HepG2 (cell line): ENCODE measurements around the gene ZDHHC14. TPM values are rescaled to one million over a fixed set of nuclear protein-coding genes. Genes with fewer than 3 reads are reported as not detected.

ENCODE experiments used
- ATAC-seq: fragments of 200-7000 bp; cut with Tn5 transposase; 3 replicates; pipeline ENCODE4 v1.9.1; 2020; ENCODE audit warnings: mild to moderate bottlenecking, moderate library complexity
- BruUV-seq: library from RNA; stranded (reverse); fragments of 400-500 nt; replicated peaks from 2 replicates; lab custom pipeline; 2021; lab: Mats Ljungman, UMichigan
- CTCF ChIA-PET: fragments of 300-600 bp; formaldehyde crosslinking; extraction: SDS; loops from one replicate; lab custom pipeline; 2021; ENCODE audit warnings: low total read pairs, inconsistent platforms, low intra/inter-chr PET ratio; lab: Yijun Ruan, JAX
- POLR2A ChIA-PET: fragments of 350-600 bp; sonication (Branson Sonifier 250); formaldehyde crosslinking; loops from one replicate; lab custom pipeline; 2020; ENCODE audit warnings: antibody characterized with exemption, inconsistent platforms; lab: Yijun Ruan, JAX
- DNase-seq: peaks from one replicate; pipeline ENCODE4 v3.0.0-alpha.2; 2015; ENCODE audit warnings: low spot score
- FAIRE-seq: peaks from 3 replicates; lab custom pipeline; 2011; peaks lifted over from hg19 to GRCh38; lab: Jason Lieb, UNC
- H2AFZ ChIP-seq: one replicate; pipeline ENCODE4 v1.6.1; 2011; ENCODE audit warnings: low read length, inconsistent platforms
- H3K27ac ChIP-seq: fragments of 300-600 bp; 3 replicates; pipeline ENCODE4 v1.8.0; 2011; ENCODE audit warnings: mixed run types, mild to moderate bottlenecking, mixed read lengths, low read length, inconsistent platforms; ENCODE audit not compliant: insufficient read depth; ENCODE audit errors: extremely low read length
- H3K27me3 ChIP-seq, 2 experiments: fragments of 200-600 bp in 1 of 2; 2 replicates in 1 of 2; 3 replicates in 1 of 2; pipeline versions ENCODE4 v1.6.0 to v1.8.0; 2011; ENCODE audit warnings: low read length in 2 of 2, mild to moderate bottlenecking in 2 of 2, moderate library complexity in 2 of 2, inconsistent platforms in 1 of 2; ENCODE audit not compliant: insufficient read depth in 2 of 2, control insufficient read depth in 1 of 2
- H3K36me3 ChIP-seq, 2 experiments: fragments of 200-600 bp in 1 of 2; replicated peaks in 1 of 2; 2 replicates in 1 of 2; 3 replicates in 1 of 2; pipeline versions ENCODE4 v1.5.1 to v1.8.0; 2011; ENCODE audit warnings: low read length in 2 of 2, inconsistent platforms in 1 of 2; ENCODE audit not compliant: insufficient read depth in 2 of 2, control insufficient read depth in 1 of 2
- H3K4me1 ChIP-seq: 2 replicates; pipeline ENCODE4 v1.5.1; 2012; ENCODE audit warnings: low read length, inconsistent platforms; ENCODE audit not compliant: insufficient read depth
- H3K4me2 ChIP-seq: 2 replicates; pipeline ENCODE4 v1.6.0; 2011; ENCODE audit warnings: low read depth, low read length, inconsistent platforms
- H3K4me3 ChIP-seq, 3 experiments: fragments of 200-600 bp in 1 of 3; sonication (generic), shearing (Covaris generic) in 1 of 3; replicated peaks in 1 of 3; 2 replicates each; pipeline ENCODE4 v1.5.1; 2011 to 2016; ENCODE audit warnings: low read length in 3 of 3, inconsistent platforms in 2 of 3, low read depth in 2 of 3, mild to moderate bottlenecking in 2 of 3, control low read depth in 1 of 3, mixed read lengths in 1 of 3; ENCODE audit not compliant: insufficient read depth in 1 of 3
- H3K79me2 ChIP-seq: one replicate; pipeline ENCODE4 v1.6.1; 2011; ENCODE audit warnings: low read length, inconsistent platforms; ENCODE audit not compliant: insufficient read depth
- H3K9ac ChIP-seq: 2 replicates; pipeline ENCODE4 v1.6.0; 2011; ENCODE audit warnings: mild to moderate bottlenecking, low read depth, low read length, inconsistent platforms; ENCODE audit not compliant: insufficient read depth
- H3K9me3 ChIP-seq: 2 replicates; pipeline ENCODE4 v1.5.1; 2012; ENCODE audit warnings: mild to moderate bottlenecking, low read length
- H4K20me1 ChIP-seq: 2 replicates; pipeline ENCODE4 v1.6.0; 2011; ENCODE audit warnings: inconsistent platforms, mild to moderate bottlenecking, low read length, moderate library complexity; ENCODE audit not compliant: insufficient read depth
- FOXO4 ChIP-seq: sonication (generic); formaldehyde crosslinking; conservative IDR thresholded peaks from 2 replicates; pipeline ENCODE4 v1.8.1; 2023; ENCODE audit warnings: missing genetic modification reagents
- GPBP1L1 ChIP-seq: sonication (generic); formaldehyde crosslinking; IDR thresholded peaks from 2 replicates; pipeline ENCODE4 v1.5.0; 2020; ENCODE audit warnings: mild to moderate bottlenecking, missing genetic modification reagents
- NCOA5 ChIP-seq: sonication (generic); formaldehyde crosslinking; IDR thresholded peaks from 2 replicates; pipeline ENCODE4 v1.4.0; 2020; ENCODE audit warnings: missing genetic modification reagents
- PCBP1 ChIP-seq: fragments of 200-400 bp; formaldehyde crosslinking; IDR thresholded peaks from 2 replicates; pipeline ENCODE4 v1.6.1; 2017; ENCODE audit warnings: mild to moderate bottlenecking, low read depth, low read length, borderline replicate concordance
- RFX3 ChIP-seq: IDR thresholded peaks from 2 replicates; pipeline ENCODE4 v1.6.1; 2016; ENCODE audit warnings: missing biosample characterization, missing genetic modification reagents
- SATB2 ChIP-seq: sonication (generic); formaldehyde crosslinking; IDR thresholded peaks from 2 replicates; pipeline ENCODE4 v1.5.0; 2020; ENCODE audit warnings: missing genetic modification reagents
- SKI ChIP-seq: fragments of 450-650 bp; IDR thresholded peaks from one replicate; pipeline ENCODE4 v1.6.1; 2018; ENCODE audit warnings: mild to moderate bottlenecking; ENCODE audit not compliant: partially characterized antibody
- SMARCC2 ChIP-seq: fragments of 450-650 bp; IDR thresholded peaks from 2 replicates; pipeline ENCODE4 v1.6.1; 2017; ENCODE audit warnings: antibody characterized with exemption, mild to moderate bottlenecking
- TERF1 ChIP-seq: sonication (generic); formaldehyde crosslinking; IDR thresholded peaks from 2 replicates; pipeline ENCODE4 v1.8.0; 2022; ENCODE audit warnings: mild to moderate bottlenecking, missing genetic modification reagents, moderate library complexity
- TOE1 ChIP-seq: sonication (generic); formaldehyde crosslinking; IDR thresholded peaks from 2 replicates; pipeline ENCODE4 v1.4.0; 2020; ENCODE audit warnings: mild to moderate bottlenecking, missing genetic modification reagents
- U2AF1 ChIP-seq: fragments of 200-400 bp; formaldehyde crosslinking; optimal IDR thresholded peaks from 2 replicates; pipeline ENCODE3; 2017; ENCODE audit warnings: mild to moderate bottlenecking, low read depth, low read length
- ZNF18 ChIP-seq: sonication (generic); formaldehyde crosslinking; IDR thresholded peaks from 2 replicates; pipeline ENCODE4 v1.8.0; 2022; ENCODE audit warnings: mild to moderate bottlenecking, missing genetic modification reagents; ENCODE audit not compliant: insufficient replicate concordance
- ZNF296 ChIP-seq: sonication (generic); formaldehyde crosslinking; conservative IDR thresholded peaks from 2 replicates; pipeline ENCODE4 v1.5.0; 2020; ENCODE audit warnings: mild to moderate bottlenecking, missing genetic modification reagents
- ZNF382 ChIP-seq: sonication (generic); formaldehyde crosslinking; IDR thresholded peaks from 2 replicates; pipeline ENCODE4 v1.5.0; 2020; ENCODE audit warnings: missing genetic modification reagents, mild to moderate bottlenecking, borderline replicate concordance
- ZNF503 ChIP-seq: sonication (generic); formaldehyde crosslinking; IDR thresholded peaks from 2 replicates; pipeline ENCODE4 v1.4.0; 2020; ENCODE audit warnings: missing genetic modification reagents
- ZNF619 ChIP-seq: sonication (generic); formaldehyde crosslinking; IDR thresholded peaks from 2 replicates; pipeline ENCODE4 v1.4.0; 2020; ENCODE audit warnings: mild to moderate bottlenecking, missing genetic modification reagents
- ZNF75D ChIP-seq: sonication (generic); formaldehyde crosslinking; IDR thresholded peaks from 2 replicates; pipeline ENCODE4 v1.8.1; 2023; ENCODE audit warnings: missing genetic modification reagents, mild to moderate bottlenecking, borderline replicate concordance
- ZNF768 ChIP-seq: sonication (generic); formaldehyde crosslinking; IDR thresholded peaks from 2 replicates; pipeline ENCODE4 v1.4.0; 2020; ENCODE audit warnings: missing genetic modification reagents
- WGBS: methylation state at CpG from one replicate; pipeline ENCODE4 v1.1.6; 2017; ENCODE audit warnings: low lambda C conversion rate; 5-methylcytosine and 5-hydroxymethylcytosine counted together
- in situ Hi-C: cut with HindIII; loops from 2 replicates; pipeline ENCODE4 v1.10.0; 2017; ENCODE audit warnings: low pct_unique_long_range_greater_than_20kb; ENCODE audit not compliant: extremely low pct_ligation_motif_present
- intact Hi-C: fragments of 100-400 bp; cut with micrococcal nuclease; formaldehyde crosslinking; loops from one replicate; pipeline ENCODE4 v1.10.0; 2022; ENCODE audit not compliant: unreplicated experiment
- polyA plus RNA-seq, 8 experiments: library from polyadenylated mRNA; depleted of rRNA in 3 of 8; stranded (reverse) in 7 of 8; unstranded in 1 of 8; fragments of >200 nt; fragmentation: Illumina TruSeq in 4 of 8; extraction: Trizol in 4 of 8; gene quantifications; 2 replicates each; pipeline versions ENCODE4 v1.2.1 to v1.2.3, GENCODE V29; 2011 to 2016; ENCODE audit warnings: low read depth in 4 of 8, missing spikeins in 1 of 8, mixed read lengths in 1 of 8; ENCODE audit not compliant: insufficient read depth in 1 of 8
- total RNA-seq, 5 experiments: library from RNA; depleted of rRNA; stranded (reverse); fragments of >200 nt; fragmentation: Illumina TruSeq; extraction: Trizol; gene quantifications; 2 replicates each; pipeline ENCODE4 v1.2.3, GENCODE V29; 2016; ENCODE audit warnings: low read depth in 1 of 5

The ZDHHC14 gene
- total and polyA plus RNA-seq, 2 of the 13 experiments (the other 11 are each of a cell fraction or from before 2014, with no cell fraction given) = 3.7 to 9.5 TPM

- Histone ChIP-seq H3K4me3 (no peak overlapping the region), H4K20me1 (no peaks in the 10 kb centered on the region), H3K27ac (no peak overlapping the region), H3K4me1 (no peaks in the 10 kb centered on the region), H3K4me2 (no peak overlapping the region), H3K9ac (no peak overlapping the region), H3K36me3 (no peaks in the 10 kb centered on the region), H3K27me3 (no peaks in the 10 kb centered on the region), H3K79me2 (no peaks in the 10 kb centered on the region), H3K9me3 (no peaks in the 10 kb centered on the region), H2AFZ (no peak overlapping the region)
- no peak for DNase-seq
- intact Hi-C loops (no loop called here), in situ Hi-C loops (no loop called here)
- POLR2A ChIA-PET = no interaction called here
- WGBS = 86% methylated on average over 6 of the region's 6 CpGs
- no peak for ATAC-seq
- no TSS peak for BruUV-seq
- no peak for FAIRE-seq
- CTCF ChIA-PET = no interaction called here
- TF ChIP-seq U2AF1 (no peak), NCOA5 (CRISPR knock-in tag) (no peak), ZNF296 (CRISPR knock-in tag) (no peak), PCBP1 (no peak), SKI (no peak), ZNF75D (no peak), GPBP1L1 (no peak), RFX3 (CRISPR knock-in tag) (no peak), ZNF382 (CRISPR knock-in tag) (no peak), TERF1 (CRISPR knock-in tag) (no peak), SATB2 (CRISPR knock-in tag) (no peak), ZNF768 (CRISPR knock-in tag) (no peak), ZNF503 (CRISPR knock-in tag) (no peak), ZNF18 (no peak), TOE1 (CRISPR knock-in tag) (no peak), ZNF619 (CRISPR knock-in tag) (no peak), FOXO4 (no peak), SMARCC2 (no peak)
Observed at GRCh38 chr6:157621406-157621805, 240.4 kb downstream of the ZDHHC14 start.
